B cell (primary cell): ENCODE results near the gene PPP6R2. TPM values are rescaled to one million over a fixed set of nuclear protein-coding genes. Genes with fewer than 3 reads are reported as not detected.

ENCODE experiments used
- ATAC-seq: fragments of 200-7000 bp; cut with Tn5 transposase; one replicate; pipeline ENCODE4 v1.10.0; 2021; ENCODE audit warnings: low read depth, mild to moderate bottlenecking, moderate number of reproducible peaks, moderate library complexity
- CTCF ChIA-PET: fragments of 350-600 bp; sonication (Branson Sonifier 250); formaldehyde crosslinking; loops from one replicate; lab custom pipeline; 2021; ENCODE audit warnings: antibody characterized with exemption, inconsistent platforms; lab: Charles Lee
- POLR2A ChIA-PET: fragments of 350-600 bp; sonication (Branson Sonifier 250); formaldehyde crosslinking; loops from one replicate; lab custom pipeline; 2021; ENCODE audit warnings: antibody characterized with exemption; lab: Charles Lee
- DNase-seq: peaks from one replicate; pipeline ENCODE4 v3.0.0; 2013
- H2AFZ ChIP-seq: 2 replicates; pipeline ENCODE4 v1.6.1; 2012; ENCODE audit warnings: mild to moderate bottlenecking, low read depth, low read length; ENCODE audit not compliant: insufficient read depth, poor library complexity, severe bottlenecking
- H3K27ac ChIP-seq, 2 donors: 1 replicate in 1 of 2; 2 replicates in 1 of 2; pipeline ENCODE4 v1.5.1; 2012 to 2013; ENCODE audit warnings: low read length in 2 of 2, mild to moderate bottlenecking in 2 of 2, moderate library complexity in 1 of 2
- H3K27me3 ChIP-seq, 4 experiments: fragments of 200-600 bp in 1 of 4; sonication (generic) in 1 of 4; replicated peaks in 1 of 4; 1 replicate in 2 of 4; 2 replicates in 2 of 4; pipeline versions ENCODE4 v1.6.1 to v1.7.0; 2013 to 2016; ENCODE audit warnings: low read length in 3 of 4, mild to moderate bottlenecking in 2 of 4, mixed read lengths in 1 of 4, moderate library complexity in 1 of 4; ENCODE audit not compliant: insufficient read depth in 4 of 4, control insufficient read depth in 3 of 4; ENCODE audit errors: control extremely low read depth in 1 of 4
- H3K36me3 ChIP-seq, 2 experiments: replicated peaks in 1 of 2; 1 replicate in 1 of 2; 2 replicates in 1 of 2; pipeline versions ENCODE4 v1.6.1 to v1.7.1; 2013; ENCODE audit warnings: low read length in 1 of 2; ENCODE audit not compliant: insufficient read depth in 2 of 2, control insufficient read depth in 1 of 2; ENCODE audit errors: control extremely low read depth in 1 of 2, extremely low read depth in 1 of 2
- H3K4me1 ChIP-seq, 2 donors: fragments of 200-600 bp in 1 of 2; sonication (generic) in 1 of 2; 1 replicate in 1 of 2; 2 replicates in 1 of 2; pipeline versions ENCODE4 v1.5.1 to v1.6.1; 2013 to 2017; ENCODE audit warnings: low read length in 2 of 2; ENCODE audit not compliant: control insufficient read depth in 2 of 2, insufficient read depth in 2 of 2
- H3K4me2 ChIP-seq: replicated peaks from 2 replicates; pipeline ENCODE3; 2012; ENCODE audit warnings: mild to moderate bottlenecking, low read depth, low read length; ENCODE audit not compliant: poor library complexity, severe bottlenecking
- H3K4me3 ChIP-seq, 5 experiments: fragments of 200-600 bp in 1 of 5; sonication (generic) in 1 of 5; 1 replicate in 3 of 5; 2 replicates in 2 of 5; pipeline versions ENCODE4 v1.5.1 to v1.7.0; 2011 to 2016; ENCODE audit warnings: low read length in 4 of 5, mild to moderate bottlenecking in 4 of 5, low read depth in 2 of 5, control low read depth in 1 of 5, moderate library complexity in 1 of 5; ENCODE audit not compliant: insufficient read depth in 1 of 5; ENCODE audit errors: control extremely low read depth in 1 of 5, extremely low read depth in 1 of 5
- H3K79me2 ChIP-seq: fragments of 200-600 bp; sonication (generic); one replicate; pipeline ENCODE4 v1.6.0; 2016; ENCODE audit warnings: low read length; ENCODE audit not compliant: control insufficient read depth, insufficient read depth
- H3K9ac ChIP-seq: fragments of 200-600 bp; sonication (generic); 2 replicates; pipeline ENCODE4 v1.6.1; 2017; ENCODE audit warnings: mild to moderate bottlenecking, low read length, moderate library complexity
- H3K9me3 ChIP-seq, 3 donors: one replicate each; pipeline versions ENCODE4 v1.6.1 to v1.7.1; 2013; ENCODE audit warnings: low read length in 2 of 3; ENCODE audit not compliant: control insufficient read depth in 2 of 3, insufficient read depth in 1 of 3; ENCODE audit errors: control extremely low read depth in 1 of 3
- H4K20me1 ChIP-seq: 2 replicates; pipeline ENCODE4 v1.6.0; 2012; ENCODE audit warnings: mild to moderate bottlenecking, low read length; ENCODE audit not compliant: insufficient read depth, control insufficient read depth, poor library complexity, severe bottlenecking
- H3K27ac Mint-ChIP-seq: one replicate; pipeline ENCODE4 v1.8.0; 2021; ENCODE audit warnings: mixed read lengths
- H3K27me3 Mint-ChIP-seq: one replicate; pipeline ENCODE4 v1.8.0; 2021; ENCODE audit warnings: mixed read lengths
- H3K4me1 Mint-ChIP-seq: one replicate; pipeline ENCODE4 v1.8.0; 2021; ENCODE audit warnings: mixed read lengths
- H3K4me3 Mint-ChIP-seq: one replicate; pipeline ENCODE4 v1.8.0; 2021; ENCODE audit warnings: mixed read lengths
- H3K9me3 Mint-ChIP-seq: one replicate; pipeline ENCODE4 v1.8.0; 2022; ENCODE audit warnings: mixed read lengths; ENCODE audit not compliant: insufficient read depth
- CTCF ChIP-seq: fragments of 200-600 bp; IDR thresholded peaks from one replicate; pipeline ENCODE4 v1.8.0; 2022; ENCODE audit warnings: antibody characterized with exemption, mild to moderate bottlenecking
- EZH2 ChIP-seq: IDR thresholded peaks from 2 replicates; pipeline ENCODE4 v1.6.1; 2012; ENCODE audit warnings: borderline replicate concordance, low read depth, mild to moderate bottlenecking, moderate library complexity, low read length; ENCODE audit not compliant: insufficient read depth, poor library complexity, severe bottlenecking
- WGBS: methylation state at CpG from one replicate; pipeline ENCODE4 v1.1.5; 2013; ENCODE audit warnings: missing lambda C conversion rate; ENCODE audit not compliant: insufficient coverage; 5-methylcytosine and 5-hydroxymethylcytosine counted together
- intact Hi-C: fragments of 100-400 bp; cut with micrococcal nuclease; formaldehyde crosslinking; loops from one replicate; pipeline ENCODE4 v1.10.0; 2022
- polyA plus RNA-seq: library from polyadenylated mRNA; depleted of rRNA; stranded (reverse); fragments of >200 nt; gene quantifications from 2 replicates; pipeline ENCODE4 v1.2.3, GENCODE V29; 2012
- total RNA-seq, 2 donors: library from RNA; stranded (reverse); fragments of 120-200 nt in 1 of 2; gene quantifications; 1 replicate in 1 of 2; 2 replicates in 1 of 2; pipeline versions ENCODE4 v1.2.3 to v1.2.4, GENCODE V29; 2013 to 2022

Gene PPP6R2
- total and polyA plus RNA-seq, 2 donors (not counting 1 experiment from before 2014, with no cell fraction given): 91.4 to 98.7 TPM

DNA sequence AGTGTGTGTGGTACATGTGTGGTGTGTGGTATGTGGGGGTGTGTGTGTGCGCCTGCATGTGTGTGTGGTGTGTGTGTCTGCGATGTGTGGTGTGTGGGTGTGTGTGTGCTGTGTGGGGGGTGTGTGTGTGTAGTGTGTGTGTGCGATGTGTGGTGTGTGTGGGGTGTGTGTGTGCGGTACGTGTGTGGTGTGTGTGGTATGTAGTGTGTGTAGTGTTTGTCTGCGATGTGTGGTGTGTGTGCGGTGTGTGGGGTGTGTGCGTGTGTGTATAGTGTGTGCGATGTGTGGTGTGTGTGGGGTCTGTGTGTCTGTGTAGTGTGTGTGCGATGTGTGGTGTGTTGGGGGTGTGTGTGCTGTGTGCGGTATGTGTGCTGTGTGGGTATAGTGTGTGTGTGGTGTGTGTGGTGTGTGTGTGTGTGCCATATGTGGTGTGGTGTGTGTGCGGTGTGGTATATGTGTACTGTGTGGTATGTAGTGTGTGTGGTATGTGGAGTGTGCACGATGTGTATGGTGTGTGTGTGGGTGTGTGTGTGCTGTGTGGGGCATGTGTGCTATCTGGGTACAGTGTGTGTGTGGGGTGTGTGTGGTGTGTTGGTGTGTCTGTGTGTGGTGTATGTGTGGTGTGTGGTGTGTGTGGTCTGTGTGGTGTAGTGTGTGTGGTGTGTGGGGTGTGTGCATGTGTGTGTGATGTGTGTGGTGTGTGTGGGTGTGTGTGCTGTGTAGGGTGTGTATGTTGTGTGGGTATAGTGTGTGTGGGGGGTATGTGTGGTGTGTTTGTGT, 5.7 kb upstream of the PPP6R2 start:
- Histone ChIP-seq H3K9ac (no peak overlapping the region), H3K9me3 (no peaks in the 10 kb centered on the region), H4K20me1 (no peaks in the 10 kb centered on the region), H3K4me1 (peaks cover 5 to 25% of the 10 kb centered on the region in 2 donors), H3K4me2 (no peak overlapping the region), H3K27me3 (no peaks in the 10 kb centered on the region), H3K36me3 (no peaks in the 10 kb centered on the region), H3K4me3 (no peak overlapping the region), H3K79me2 (peaks cover 15% of the 10 kb centered on the region), H3K27ac (no peak overlapping the region), H2AFZ (no peak overlapping the region)
- intact Hi-C loops: no loop called here
- 97% methylated on average over 13 of the region's 13 CpGs for WGBS
- H3K4me1 Mint-ChIP-seq: peaks cover 21% of the 10 kb centered on the region
- no peak for TF ChIP-seq EZH2
- TF ChIP-seq CTCF: no peak
- CTCF ChIA-PET: no interaction called here
- H3K27ac Mint-ChIP-seq: no peak overlapping the region
- H3K4me3 Mint-ChIP-seq: no peak overlapping the region
- ATAC-seq: no peak
- POLR2A ChIA-PET: interaction anchor here (0.6 kb wide), 1 partner anchor 141 kb away, joined by 8 read pairs; no protein-coding TSS in a partner anchor
- H3K9me3 Mint-ChIP-seq: no peaks in the 10 kb centered on the region
- DNase-seq: no peak
- H3K27me3 Mint-ChIP-seq: no peaks in the 10 kb centered on the region

DNA sequence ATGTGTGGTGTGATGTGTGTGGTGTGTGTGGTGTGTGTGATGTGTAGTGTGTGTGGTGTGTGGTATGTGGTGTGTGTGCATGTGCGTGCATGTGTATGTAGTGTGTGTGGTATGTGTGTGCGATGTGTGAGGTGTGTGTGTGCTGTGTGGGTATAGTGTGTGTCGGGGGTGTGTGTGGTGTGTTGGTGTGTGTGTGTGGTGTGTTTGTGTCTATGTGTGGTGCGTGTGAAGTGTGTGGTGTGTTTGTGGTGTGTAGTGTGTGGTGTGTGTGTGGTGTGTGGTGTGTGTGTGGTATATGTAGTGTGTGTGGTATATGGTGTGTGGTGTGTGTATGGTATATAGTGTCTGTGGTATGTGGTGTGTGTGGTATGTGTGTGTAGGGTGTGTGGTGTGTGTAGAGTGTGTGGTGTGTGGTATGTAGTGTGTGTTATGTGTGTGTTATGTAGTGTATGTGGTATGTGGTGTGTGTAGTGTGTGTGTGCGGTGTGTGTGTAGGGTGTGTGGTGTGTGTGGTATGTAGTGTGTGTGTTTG, 5.0 kb upstream of the PPP6R2 start:
- CTCF ChIA-PET: no interaction called here

More for the DNA sequence above, 5.0 kb upstream of the PPP6R2 start:
- Histone ChIP-seq H3K36me3 (no peaks in the 10 kb centered on the region), H3K4me2 (no peak overlapping the region), H3K4me3 (no peak overlapping the region), H3K79me2 (peaks cover 15% of the 10 kb centered on the region), H3K9ac (no peak overlapping the region), H4K20me1 (no peaks in the 10 kb centered on the region), H2AFZ (no peak overlapping the region), H3K9me3 (no peaks in the 10 kb centered on the region), H3K27ac (no peak overlapping the region), H3K27me3 (no peaks in the 10 kb centered on the region), H3K4me1 (peaks cover 9 to 30% of the 10 kb centered on the region in 2 donors)
- Mint-ChIP-seq H3K4me3 (no peak overlapping the region), H3K9me3 (no peaks in the 10 kb centered on the region), H3K4me1 (peaks cover 24% of the 10 kb centered on the region), H3K27ac (no peak overlapping the region), H3K27me3 (no peaks in the 10 kb centered on the region)
- POLR2A ChIA-PET: no interaction called here
- ATAC-seq (no peak), DNase-seq (no peak)
- intact Hi-C loops: no loop called here
- TF ChIP-seq CTCF (no peak), EZH2 (no peak)
- 99% methylated on average over 5 of the region's 5 CpGs for WGBS
